ENCODE results near the gene DPY30.
"Not testable (repeated sequence)": the region's sequence is repeated elsewhere in the genome, so short reads cannot be mapped to it uniquely, and the experiment has no call there.

Gene DPY30

DNA sequence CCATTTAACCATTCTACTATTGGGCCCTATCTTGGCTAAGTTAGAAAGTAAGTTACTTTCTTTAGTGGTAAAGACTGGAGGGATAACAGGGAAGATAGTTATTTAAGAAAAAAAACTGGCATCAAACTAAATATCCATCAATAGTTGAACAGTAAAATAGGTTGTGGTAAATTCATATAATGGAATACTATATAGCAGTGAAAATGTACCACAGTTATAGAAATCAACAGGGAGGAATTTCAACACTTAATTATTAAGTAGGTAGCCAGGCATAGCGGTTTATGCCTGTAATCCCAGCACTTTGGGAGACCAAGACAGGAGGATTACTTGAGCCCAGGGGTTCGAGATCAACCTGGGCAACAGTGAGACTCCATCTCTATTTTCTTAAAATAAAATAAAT is 20.7 kb upstream of the DPY30 start:
- TF ChIP-seq, protein P1, sequence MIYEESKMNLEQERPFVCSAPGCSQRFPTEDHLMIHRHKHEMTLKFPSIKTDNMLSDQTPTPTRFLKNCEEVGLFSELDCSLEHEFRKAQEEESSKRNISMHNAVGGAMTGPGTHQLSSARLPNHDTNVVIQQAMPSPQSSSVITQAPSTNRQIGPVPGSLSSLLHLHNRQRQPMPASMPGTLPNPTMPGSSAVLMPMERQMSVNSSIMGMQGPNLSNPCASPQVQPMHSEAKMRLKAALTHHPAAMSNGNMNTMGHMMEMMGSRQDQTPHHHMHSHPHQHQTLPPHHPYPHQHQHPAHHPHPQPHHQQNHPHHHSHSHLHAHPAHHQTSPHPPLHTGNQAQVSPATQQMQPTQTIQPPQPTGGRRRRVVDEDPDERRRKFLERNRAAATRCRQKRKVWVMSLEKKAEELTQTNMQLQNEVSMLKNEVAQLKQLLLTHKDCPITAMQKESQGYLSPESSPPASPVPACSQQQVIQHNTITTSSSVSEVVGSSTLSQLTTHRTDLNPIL (CRISPR knock-in tag; IDR thresholded peaks at IDR 0.05; ENCODE audit: low read depth): no peak
- TF ChIP-seq ZNF70 (CRISPR knock-in tag; IDR thresholded peaks at IDR 0.05) (no peak), CSDC2 (CRISPR knock-in tag; IDR thresholded peaks at IDR 0.05) (no peak), ARNTL (CRISPR knock-in tag; IDR thresholded peaks at IDR 0.05; ENCODE audit: borderline replicate concordance, low read depth) (no peak), ZNF565 (CRISPR knock-in tag; conservative IDR thresholded peaks at IDR 0.05; ENCODE audit: low read depth) (no peak), RARB (CRISPR knock-in tag; IDR thresholded peaks at IDR 0.05) (no peak), ZFP3 (CRISPR knock-in tag; IDR thresholded peaks at IDR 0.05) (no peak), ZFP30 (CRISPR knock-in tag; IDR thresholded peaks at IDR 0.05) (no peak), ZNF8 (CRISPR knock-in tag; IDR thresholded peaks at IDR 0.05) (no peak), OSR1 (CRISPR knock-in tag; IDR thresholded peaks at IDR 0.05) (no peak), TOX (CRISPR knock-in tag; IDR thresholded peaks at IDR 0.05; ENCODE audit: borderline replicate concordance) (no peak)
- TF ChIP-seq, protein P2, sequence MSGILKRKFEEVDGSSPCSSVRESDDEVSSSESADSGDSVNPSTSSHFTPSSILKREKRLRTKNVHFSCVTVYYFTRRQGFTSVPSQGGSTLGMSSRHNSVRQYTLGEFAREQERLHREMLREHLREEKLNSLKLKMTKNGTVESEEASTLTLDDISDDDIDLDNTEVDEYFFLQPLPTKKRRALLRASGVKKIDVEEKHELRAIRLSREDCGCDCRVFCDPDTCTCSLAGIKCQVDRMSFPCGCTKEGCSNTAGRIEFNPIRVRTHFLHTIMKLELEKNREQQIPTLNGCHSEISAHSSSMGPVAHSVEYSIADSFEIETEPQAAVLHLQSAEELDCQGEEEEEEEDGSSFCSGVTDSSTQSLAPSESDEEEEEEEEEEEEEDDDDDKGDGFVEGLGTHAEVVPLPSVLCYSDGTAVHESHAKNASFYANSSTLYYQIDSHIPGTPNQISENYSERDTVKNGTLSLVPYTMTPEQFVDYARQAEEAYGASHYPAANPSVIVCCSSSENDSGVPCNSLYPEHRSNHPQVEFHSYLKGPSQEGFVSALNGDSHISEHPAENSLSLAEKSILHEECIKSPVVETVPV (CRISPR knock-in tag; IDR thresholded peaks at IDR 0.05): no peak
- TF ChIP-seq, protein P3, sequence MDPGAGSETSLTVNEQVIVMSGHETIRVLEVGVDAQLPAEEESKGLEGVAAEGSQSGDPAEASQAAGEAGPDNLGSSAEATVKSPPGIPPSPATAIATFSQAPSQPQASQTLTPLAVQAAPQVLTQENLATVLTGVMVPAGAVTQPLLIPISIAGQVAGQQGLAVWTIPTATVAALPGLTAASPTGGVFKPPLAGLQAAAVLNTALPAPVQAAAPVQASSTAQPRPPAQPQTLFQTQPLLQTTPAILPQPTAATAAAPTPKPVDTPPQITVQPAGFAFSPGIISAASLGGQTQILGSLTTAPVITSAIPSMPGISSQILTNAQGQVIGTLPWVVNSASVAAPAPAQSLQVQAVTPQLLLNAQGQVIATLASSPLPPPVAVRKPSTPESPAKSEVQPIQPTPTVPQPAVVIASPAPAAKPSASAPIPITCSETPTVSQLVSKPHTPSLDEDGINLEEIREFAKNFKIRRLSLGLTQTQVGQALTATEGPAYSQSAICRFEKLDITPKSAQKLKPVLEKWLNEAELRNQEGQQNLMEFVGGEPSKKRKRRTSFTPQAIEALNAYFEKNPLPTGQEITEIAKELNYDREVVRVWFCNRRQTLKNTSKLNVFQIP (CRISPR knock-in tag; IDR thresholded peaks at IDR 0.05; ENCODE audit: borderline replicate concordance, low read depth): no peak
- ATAC-seq: no peak

DNA sequence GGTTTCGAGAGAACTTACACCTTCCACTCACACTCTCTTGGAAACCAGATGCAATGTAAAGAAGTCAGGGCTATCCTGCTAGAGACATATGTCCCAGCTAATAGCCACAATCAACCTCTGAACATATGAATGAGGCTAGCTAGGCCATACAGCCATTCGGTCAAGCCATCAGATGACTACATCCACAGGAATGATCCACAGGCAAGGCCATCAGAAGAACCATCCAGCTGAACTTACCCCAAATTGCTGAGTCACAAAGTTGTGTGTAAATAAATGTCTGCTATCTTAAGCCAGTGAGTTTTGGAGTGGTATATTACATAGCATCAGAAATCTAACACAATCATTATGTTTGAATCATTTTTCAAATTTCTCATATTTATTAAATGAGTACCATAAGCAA is 18.5 kb upstream of the DPY30 start:
- ATAC-seq: no peak
- TF ChIP-seq GLIS3 (CRISPR knock-in tag; IDR thresholded peaks at IDR 0.05): no peak
- no peak for TF ChIP-seq ESRRG (CRISPR knock-in tag; IDR thresholded peaks at IDR 0.05)
- TF ChIP-seq ZNF70 (CRISPR knock-in tag; IDR thresholded peaks at IDR 0.05): no peak
- no peak for TF ChIP-seq ZFP3 (CRISPR knock-in tag; IDR thresholded peaks at IDR 0.05)
- no peak for TF ChIP-seq ZNF8 (CRISPR knock-in tag; IDR thresholded peaks at IDR 0.05)
- TF ChIP-seq, protein P2 (CRISPR knock-in tag; IDR thresholded peaks at IDR 0.05): no peak
- TF ChIP-seq, protein P4, sequence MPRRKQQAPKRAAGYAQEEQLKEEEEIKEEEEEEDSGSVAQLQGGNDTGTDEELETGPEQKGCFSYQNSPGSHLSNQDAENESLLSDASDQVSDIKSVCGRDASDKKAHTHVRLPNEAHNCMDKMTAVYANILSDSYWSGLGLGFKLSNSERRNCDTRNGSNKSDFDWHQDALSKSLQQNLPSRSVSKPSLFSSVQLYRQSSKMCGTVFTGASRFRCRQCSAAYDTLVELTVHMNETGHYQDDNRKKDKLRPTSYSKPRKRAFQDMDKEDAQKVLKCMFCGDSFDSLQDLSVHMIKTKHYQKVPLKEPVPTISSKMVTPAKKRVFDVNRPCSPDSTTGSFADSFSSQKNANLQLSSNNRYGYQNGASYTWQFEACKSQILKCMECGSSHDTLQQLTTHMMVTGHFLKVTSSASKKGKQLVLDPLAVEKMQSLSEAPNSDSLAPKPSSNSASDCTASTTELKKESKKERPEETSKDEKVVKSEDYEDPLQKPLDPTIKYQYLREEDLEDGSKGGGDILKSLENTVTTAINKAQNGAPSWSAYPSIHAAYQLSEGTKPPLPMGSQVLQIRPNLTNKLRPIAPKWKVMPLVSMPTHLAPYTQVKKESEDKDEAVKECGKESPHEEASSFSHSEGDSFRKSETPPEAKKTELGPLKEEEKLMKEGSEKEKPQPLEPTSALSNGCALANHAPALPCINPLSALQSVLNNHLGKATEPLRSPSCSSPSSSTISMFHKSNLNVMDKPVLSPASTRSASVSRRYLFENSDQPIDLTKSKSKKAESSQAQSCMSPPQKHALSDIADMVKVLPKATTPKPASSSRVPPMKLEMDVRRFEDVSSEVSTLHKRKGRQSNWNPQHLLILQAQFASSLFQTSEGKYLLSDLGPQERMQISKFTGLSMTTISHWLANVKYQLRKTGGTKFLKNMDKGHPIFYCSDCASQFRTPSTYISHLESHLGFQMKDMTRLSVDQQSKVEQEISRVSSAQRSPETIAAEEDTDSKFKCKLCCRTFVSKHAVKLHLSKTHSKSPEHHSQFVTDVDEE (CRISPR knock-in tag; IDR thresholded peaks at IDR 0.05): no peak
- TF ChIP-seq, protein P1 (CRISPR knock-in tag; IDR thresholded peaks at IDR 0.05; ENCODE audit: low read depth): no peak
- no peak for TF ChIP-seq OSR1 (CRISPR knock-in tag; IDR thresholded peaks at IDR 0.05)
- no peak for TF ChIP-seq ARNTL (CRISPR knock-in tag; IDR thresholded peaks at IDR 0.05; ENCODE audit: borderline replicate concordance, low read depth)
- no peak for TF ChIP-seq ZNF565 (CRISPR knock-in tag; conservative IDR thresholded peaks at IDR 0.05; ENCODE audit: low read depth)
- no peak for TF ChIP-seq ISL1 (CRISPR knock-in tag; IDR thresholded peaks at IDR 0.05)
- TF ChIP-seq TOX (CRISPR knock-in tag; IDR thresholded peaks at IDR 0.05; ENCODE audit: borderline replicate concordance): no peak
- no peak for TF ChIP-seq PPARA (CRISPR knock-in tag; IDR thresholded peaks at IDR 0.05; ENCODE audit: borderline replicate concordance)
- no peak for TF ChIP-seq ZC3H10 (CRISPR knock-in tag; IDR thresholded peaks at IDR 0.05)
- TF ChIP-seq, protein P5, sequence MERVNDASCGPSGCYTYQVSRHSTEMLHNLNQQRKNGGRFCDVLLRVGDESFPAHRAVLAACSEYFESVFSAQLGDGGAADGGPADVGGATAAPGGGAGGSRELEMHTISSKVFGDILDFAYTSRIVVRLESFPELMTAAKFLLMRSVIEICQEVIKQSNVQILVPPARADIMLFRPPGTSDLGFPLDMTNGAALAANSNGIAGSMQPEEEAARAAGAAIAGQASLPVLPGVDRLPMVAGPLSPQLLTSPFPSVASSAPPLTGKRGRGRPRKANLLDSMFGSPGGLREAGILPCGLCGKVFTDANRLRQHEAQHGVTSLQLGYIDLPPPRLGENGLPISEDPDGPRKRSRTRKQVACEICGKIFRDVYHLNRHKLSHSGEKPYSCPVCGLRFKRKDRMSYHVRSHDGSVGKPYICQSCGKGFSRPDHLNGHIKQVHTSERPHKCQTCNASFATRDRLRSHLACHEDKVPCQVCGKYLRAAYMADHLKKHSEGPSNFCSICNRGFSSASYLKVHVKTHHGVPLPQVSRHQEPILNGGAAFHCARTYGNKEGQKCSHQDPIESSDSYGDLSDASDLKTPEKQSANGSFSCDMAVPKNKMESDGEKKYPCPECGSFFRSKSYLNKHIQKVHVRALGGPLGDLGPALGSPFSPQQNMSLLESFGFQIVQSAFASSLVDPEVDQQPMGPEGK (CRISPR knock-in tag; IDR thresholded peaks at IDR 0.05; ENCODE audit: borderline replicate concordance): no peak
- TF ChIP-seq CSDC2 (CRISPR knock-in tag; IDR thresholded peaks at IDR 0.05): no peak
- TF ChIP-seq BACH2 (CRISPR knock-in tag; IDR thresholded peaks at IDR 0.05; ENCODE audit: borderline replicate concordance): no peak
- no peak for TF ChIP-seq SNAI2 (CRISPR knock-in tag; IDR thresholded peaks at IDR 0.05)

DNA sequence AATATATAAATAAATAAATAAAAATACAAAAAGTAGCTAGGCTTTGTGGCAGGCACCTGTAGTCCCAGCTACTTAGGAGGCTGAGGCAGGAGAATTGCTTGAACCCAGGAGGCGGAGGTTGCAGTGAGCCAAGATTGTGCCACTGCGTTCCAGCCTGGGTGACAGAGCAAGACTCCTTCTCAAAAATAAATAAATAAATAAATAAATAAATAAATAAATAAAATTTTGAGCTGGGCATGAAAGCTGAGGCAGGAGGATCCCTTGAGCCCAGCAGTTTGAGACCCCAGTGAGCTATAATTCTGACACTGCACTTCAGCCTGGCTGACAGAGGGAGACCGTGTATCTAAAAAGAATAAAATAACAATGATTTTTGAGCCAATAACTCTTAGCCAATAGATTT is 15.0 kb upstream of the DPY30 start:
- ATAC-seq: not testable (repeated sequence)
